ENCODE measurements around the gene TACC3.

DNA sequence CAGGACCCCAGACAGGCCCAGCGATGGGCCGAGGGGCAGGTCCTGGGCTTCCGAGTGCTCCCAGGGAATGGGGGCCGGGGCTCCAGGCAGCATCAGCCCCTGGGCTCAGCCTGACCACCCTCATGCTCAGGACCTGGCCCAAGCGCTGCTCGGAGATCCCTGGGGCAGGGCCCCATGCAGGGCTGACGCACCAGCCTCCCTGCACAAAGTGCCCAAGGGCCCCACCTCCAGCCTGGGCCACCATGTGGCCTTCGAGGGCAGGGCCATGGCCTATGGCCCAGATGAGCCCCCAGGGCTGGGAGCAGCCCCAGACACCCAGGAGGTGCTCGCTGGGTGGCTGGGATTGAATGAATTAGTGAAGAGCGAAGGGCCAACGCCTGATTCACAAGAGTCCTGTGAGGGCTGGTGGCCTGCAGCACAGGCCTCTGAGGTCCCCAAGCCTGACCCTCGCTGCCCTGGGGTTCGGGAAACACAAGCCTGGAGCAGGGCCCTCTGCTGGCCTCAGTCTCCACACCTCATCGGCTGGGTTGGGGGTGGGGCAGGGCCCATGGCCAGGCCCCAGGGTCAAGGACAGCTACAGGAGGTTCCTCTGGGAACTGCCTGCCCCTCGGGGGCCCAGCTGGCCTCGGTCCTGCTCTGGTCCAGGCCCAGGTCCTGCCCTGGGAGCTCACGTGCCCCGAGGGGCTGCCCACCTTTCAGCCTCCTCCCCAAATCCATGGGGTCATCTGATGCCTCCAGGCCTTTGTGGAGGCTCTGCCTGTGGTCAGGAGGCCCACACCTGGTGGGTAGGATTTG, 58.5 kb downstream of the TACC3 start:
- TF ChIP-seq EZH2 (IDR thresholded peaks at IDR 0.05; ENCODE audit: low read length, unreplicated experiment) (no peak), EZH2phosphoT487 (IDR thresholded peaks at IDR 0.05; ENCODE audit: borderline replicate concordance, low read length) (no peak)
- TF ChIP-seq, protein P1, sequence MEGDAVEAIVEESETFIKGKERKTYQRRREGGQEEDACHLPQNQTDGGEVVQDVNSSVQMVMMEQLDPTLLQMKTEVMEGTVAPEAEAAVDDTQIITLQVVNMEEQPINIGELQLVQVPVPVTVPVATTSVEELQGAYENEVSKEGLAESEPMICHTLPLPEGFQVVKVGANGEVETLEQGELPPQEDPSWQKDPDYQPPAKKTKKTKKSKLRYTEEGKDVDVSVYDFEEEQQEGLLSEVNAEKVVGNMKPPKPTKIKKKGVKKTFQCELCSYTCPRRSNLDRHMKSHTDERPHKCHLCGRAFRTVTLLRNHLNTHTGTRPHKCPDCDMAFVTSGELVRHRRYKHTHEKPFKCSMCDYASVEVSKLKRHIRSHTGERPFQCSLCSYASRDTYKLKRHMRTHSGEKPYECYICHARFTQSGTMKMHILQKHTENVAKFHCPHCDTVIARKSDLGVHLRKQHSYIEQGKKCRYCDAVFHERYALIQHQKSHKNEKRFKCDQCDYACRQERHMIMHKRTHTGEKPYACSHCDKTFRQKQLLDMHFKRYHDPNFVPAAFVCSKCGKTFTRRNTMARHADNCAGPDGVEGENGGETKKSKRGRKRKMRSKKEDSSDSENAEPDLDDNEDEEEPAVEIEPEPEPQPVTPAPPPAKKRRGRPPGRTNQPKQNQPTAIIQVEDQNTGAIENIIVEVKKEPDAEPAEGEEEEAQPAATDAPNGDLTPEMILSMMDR (conservative IDR thresholded peaks at IDR 0.05; ENCODE audit: low read depth, low read length) = no peak

All from PC-3 (cell line).